Measurements from ENCODE around the gene POLR2F. TPM values are rescaled to one million over a fixed set of nuclear protein-coding genes. Genes with fewer than 3 reads are reported as not detected.

The POLR2F gene
- total and polyA plus RNA-seq, 9 of the 15 experiments (the other 6 are each of a cell fraction or from before 2014, with no cell fraction given): 98.9 to 410 (median 168) TPM

- Histone ChIP-seq H3K27me3 (ENCODE audit: control insufficient read depth in 2 of 2, insufficient read depth in 2 of 2, low read length in 2 of 2) (no peaks in the 10 kb centered on the region), H3K36me3 (ENCODE audit: control insufficient read depth, insufficient read depth, low read length) (peaks cover 15% of the 10 kb centered on the region; the same call in 1 of the 3 replicates), H3K9me3 (replicated peaks; ENCODE audit: control insufficient read depth, insufficient read depth, low read depth, low read length) (no peaks in the 10 kb centered on the region), H3K9ac (ENCODE audit: insufficient read depth in 1 of 2, low read depth in 2 of 2, low read length in 2 of 2) (peak overlapping the region in 1 of 2 experiments; percentile 9; a peak in 1 of 4 replicates), H3K79me2 (ENCODE audit: control insufficient read depth, insufficient read depth, low read length) (no peaks in the 10 kb centered on the region), H4K20me1 (replicated peaks; ENCODE audit: control insufficient read depth, insufficient read depth, low read length) (no peaks in the 10 kb centered on the region), H3K4me2 (ENCODE audit: insufficient read depth, low read length) (no peak overlapping the region), H2AFZ (ENCODE audit: low read depth, low read length) (no peak overlapping the region), H3K9me1 (ENCODE audit: control insufficient read depth, insufficient read depth, low read length) (no peaks in the 10 kb centered on the region), H3K4me3 (no peak overlapping the region), H3K4me1 (replicated peaks in 1 of 2; ENCODE audit: control insufficient read depth in 2 of 2, insufficient read depth in 2 of 2, low read length in 2 of 2) (no peaks in the 10 kb centered on the region), H3K27ac (ENCODE audit: extremely low read depth, low read depth, low read length) (no peak overlapping the region)
- 78% methylated on average over 13 of the region's 25 CpGs for WGBS (ENCODE audit: insufficient coverage, low coverage, missing lambda C conversion rate)
- intact Hi-C loops (cut with micrococcal nuclease): no loop called here
- DNase-seq (ENCODE audit: extremely low read depth in 1 of 4, low spot score in 3 of 4) (no peak), ATAC-seq (no peak), FAIRE-seq (no peak)
- in situ Hi-C loops (cut with MboI): no loop called here
- TF ChIP-seq RAD21 (CRISPR knock-in tag; conservative IDR thresholded peaks at IDR 0.05 in 1 of 2, IDR thresholded peaks at IDR 0.05 in 1 of 2): no peak
- no peak for TF ChIP-seq ZNF695 (CRISPR knock-in tag; IDR thresholded peaks at IDR 0.05)
- TF ChIP-seq POLR2G (IDR thresholded peaks at IDR 0.05; ENCODE audit: low read depth, low read length): 0 out of 2 replicates have a peak, but pooled peaks have one; percentile 33
- no peak for TF ChIP-seq ZNF3 (CRISPR knock-in tag; IDR thresholded peaks at IDR 0.05)
- no peak for TF ChIP-seq KDM1A (IDR thresholded peaks at IDR 0.05)
- BruUV-seq (replicated peaks): no TSS peak
- CTCF ChIA-PET (ENCODE audit: low intra/inter-chr PET ratio): no interaction called here
- POLR2A ChIA-PET: interaction anchor here (0.6 kb wide), 1 partner anchor 14 kb away, joined by 3 read pairs; no protein-coding TSS in a partner anchor
Measured at GRCh38 chr22:37918580-37919270, 34.8 kb upstream of the POLR2F start.
